GM12801 (cell line): ENCODE results near the gene LSS.

Experiments used
- CTCF ChIP-seq: IDR thresholded peaks from one replicate; pipeline ENCODE4 v1.5.1; 2011; ENCODE audit warnings: control low read depth; ENCODE audit not compliant: insufficient read length; ENCODE audit errors: extremely low read depth

The LSS gene

GRCh38 chr21:46216132-46216747 lies 12.3 kb downstream of the LSS start:
- TF ChIP-seq CTCF: no peak

DNA sequence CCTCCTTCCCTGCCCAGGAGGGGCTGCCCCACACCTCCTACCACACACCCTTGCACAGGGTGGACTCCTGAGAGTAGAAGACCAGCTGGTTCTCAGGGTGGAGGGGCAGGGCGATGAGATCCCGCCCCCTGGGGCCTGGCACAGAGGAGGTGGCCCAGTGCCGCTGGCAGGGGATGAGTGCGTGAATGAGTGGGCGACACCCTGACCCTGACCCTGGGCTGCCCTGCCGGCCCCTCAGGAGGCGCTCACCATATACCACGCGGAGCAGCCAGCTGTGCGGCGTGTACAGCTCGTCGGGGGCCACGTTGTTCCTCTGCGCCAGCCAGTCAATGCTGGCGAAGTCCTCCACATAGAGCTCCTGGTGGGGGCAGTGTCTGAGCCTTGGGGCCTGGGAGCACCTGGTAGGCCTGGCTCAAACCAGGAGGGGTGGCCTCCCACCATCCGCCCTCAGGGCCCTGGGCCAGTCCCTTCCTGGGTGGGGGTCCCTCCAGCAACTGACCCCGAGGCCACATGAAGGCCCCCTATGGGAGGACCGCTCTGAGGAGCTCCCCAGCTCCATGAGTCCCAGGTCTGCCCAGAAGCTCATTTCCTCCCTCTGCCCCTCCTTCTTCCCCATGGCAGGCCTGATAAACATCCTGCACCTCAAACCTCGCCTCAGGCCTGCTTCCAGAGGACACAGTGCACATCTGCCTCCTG lies 13.0 kb downstream of the LSS start:
- no peak for TF ChIP-seq CTCF

- TF ChIP-seq CTCF: no peak
Observed at GRCh38 chr21:46214478-46215340, 13.9 kb downstream of the LSS start.

DNA sequence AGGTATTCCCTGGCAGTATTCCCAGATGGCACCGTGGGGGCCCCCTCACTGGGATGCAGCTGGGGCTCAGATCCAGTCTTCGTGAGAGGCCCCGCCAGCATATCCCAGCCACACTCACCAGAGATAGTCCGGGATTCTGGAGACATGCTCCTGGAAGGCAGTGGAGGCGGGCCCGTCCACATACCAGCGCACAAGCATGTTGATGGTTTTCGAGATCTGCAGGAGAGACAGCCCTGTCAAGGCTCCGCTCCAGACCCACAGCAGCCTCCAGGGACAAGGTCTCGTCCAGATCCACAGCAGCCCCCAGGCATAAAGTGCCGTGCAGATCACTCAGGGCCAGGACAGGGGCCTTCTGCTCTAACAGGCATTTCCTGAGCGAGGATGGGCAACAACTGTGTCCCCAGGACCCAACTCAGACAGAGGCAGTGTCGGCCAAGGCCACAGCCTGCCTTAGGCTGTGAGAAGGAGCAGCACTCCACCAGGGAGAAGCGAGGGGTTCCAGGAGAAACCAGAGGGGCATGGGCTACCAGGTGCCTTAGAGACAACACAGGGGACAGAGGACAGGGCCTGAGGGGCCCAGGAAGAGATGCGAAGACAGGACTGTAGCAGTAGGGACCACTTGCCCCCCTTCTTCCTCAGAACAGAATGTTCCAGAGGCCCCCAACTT lies 14.8 kb downstream of the LSS start:
- TF ChIP-seq CTCF: no peak

DNA sequence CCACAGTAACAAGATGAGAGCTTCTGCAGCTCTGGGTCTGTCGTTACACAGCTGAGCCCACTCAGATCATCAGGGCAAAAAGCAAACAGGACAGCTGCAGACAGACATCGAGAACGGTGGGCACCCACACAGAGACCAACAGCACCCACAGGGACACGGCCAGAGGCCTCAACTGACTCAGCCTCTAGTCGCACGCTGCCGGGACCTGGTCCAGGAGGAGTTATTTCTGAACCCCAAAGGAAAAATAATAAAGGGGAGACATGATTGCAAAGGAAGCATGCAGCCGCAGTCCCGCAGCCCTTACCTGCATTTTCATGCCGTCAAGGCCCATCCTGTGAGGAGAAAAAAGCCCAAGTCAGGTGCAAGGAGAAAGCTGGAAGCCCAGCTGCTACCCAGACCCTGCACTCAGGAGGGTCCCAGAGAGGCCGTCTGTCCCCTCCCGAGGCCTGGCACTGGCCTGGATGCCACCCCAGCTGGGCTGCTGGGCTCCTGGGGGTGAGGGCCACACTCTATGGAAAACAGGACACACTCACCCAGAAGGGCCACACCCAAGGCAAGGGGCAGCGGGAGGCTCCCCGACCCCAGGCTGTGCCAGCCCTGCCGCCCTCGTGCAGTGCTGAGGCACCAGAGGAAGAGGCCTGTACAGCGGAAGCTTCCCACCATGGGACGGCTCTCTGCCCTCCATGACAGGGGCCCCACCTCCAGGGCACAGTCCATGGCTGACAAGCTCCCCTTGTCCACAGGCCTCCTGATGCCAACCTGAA lies 15.7 kb downstream of the LSS start:
- no peak for TF ChIP-seq CTCF

- TF ChIP-seq CTCF: no peak
Observed at GRCh38 chr21:46211786-46212720, 16.5 kb downstream of the LSS start.
